Heart left ventricle (tissue), 13 donors: ENCODE data around the gene TMEM92.

Experiments used
- CTCF ChIP-seq, 12 donors: fragments of 200-600 bp; sonication (generic) in 4 of 12; IDR thresholded peaks; one replicate each; pipeline versions ENCODE4 v1.5.0 to v1.8.0; 2018 to 2022; ENCODE audit warnings: antibody characterized with exemption in 12 of 12, mild to moderate bottlenecking in 5 of 12
- POLR2A ChIP-seq, 2 donors: fragments of 450-650 bp; IDR thresholded peaks; one replicate each; pipeline ENCODE4 v1.6.1; 2017; ENCODE audit warnings: antibody characterized with exemption in 2 of 2, mild to moderate bottlenecking in 2 of 2, moderate library complexity in 2 of 2
- donor health status: ischemic (EF 13 %, LVEDD 7.1; RV severe dilation, severe dysfunction).
- donor health status: DM: no; HTN: yes; CAD: no.
- donor health status: DM: no; HTN: no; CAD: no.
- donor health status: ischemic (EF 25% LVEDD 6.9; RV normal size, moderate dysfunction).
- donor health status: ischemic (EF 25% LVEDD 5.7; RV mildly dilated, moderate dysfunction).
- donor health status: ischemic (EF 35%, LVEDD 5.7; RV mildly dilated, moderate dysfunction).
- donor health status: nonischemic (EF 11% LVEDD 7.7; RV severe dilation, severe dysfunction).
- donor health status: DM: yes; HTN: yes; CAD: no.
- donor health status: PGD.
- donor health status: ischemic (EF 29% LVEDD 5.4; RV normal size, mild dysfunction).
- donor health status: nonischemic (EF 23%, LVEDD 6.1; RV moderate dilation, normal function).

DNA sequence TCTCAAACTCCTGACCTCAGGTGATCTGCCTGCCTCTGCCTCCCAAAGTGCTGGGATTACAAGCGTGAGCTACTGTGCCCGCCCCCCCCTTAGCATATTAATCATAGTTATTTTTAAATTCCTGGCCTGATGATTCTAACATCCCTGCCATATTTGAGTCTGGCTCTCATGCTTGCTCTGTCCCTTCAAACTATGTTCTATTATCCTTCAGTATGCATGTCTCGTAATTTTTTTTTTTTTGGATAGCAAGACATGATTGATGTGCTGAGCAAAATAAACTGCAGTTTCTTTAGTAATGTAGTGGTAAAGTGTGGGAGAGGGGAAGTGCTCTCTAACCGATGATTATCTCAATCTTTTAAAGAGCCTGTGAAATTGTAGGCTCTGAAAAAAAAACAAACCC is 34.3 kb upstream of the TMEM92 start:
- no peak for TF ChIP-seq CTCF (IDR thresholded peaks at IDR 0.05)
- TF ChIP-seq POLR2A (IDR thresholded peaks at IDR 0.05): no peak
